Astrocyte (in vitro differentiated cells and primary cell): ENCODE data around the gene CACNG1. TPM values are rescaled to one million over a fixed set of nuclear protein-coding genes. Genes with fewer than 3 reads are reported as not detected.
"Not testable (repeated sequence)": the region's sequence is repeated elsewhere in the genome, so short reads cannot be mapped to it uniquely, and the experiment has no call there.

Experiments used
- DNase-seq: peaks from one replicate; pipeline ENCODE4 v3.0.0-alpha.2; 2010; ENCODE audit warnings: low read depth
- FAIRE-seq: peaks from 2 replicates; lab custom pipeline; 2011; peaks lifted over from hg19 to GRCh38; lab: Jason Lieb, UNC
- H2AFZ ChIP-seq: 2 replicates; pipeline ENCODE4 v1.6.0; 2012; ENCODE audit warnings: low read depth, low read length, inconsistent platforms
- H3K27ac ChIP-seq: 2 replicates; pipeline ENCODE4 v1.5.1; 2011; ENCODE audit warnings: low read depth, low read length, inconsistent platforms
- H3K27me3 ChIP-seq: 2 replicates; pipeline ENCODE4 v1.6.0; 2011; ENCODE audit warnings: low read length, inconsistent platforms; ENCODE audit not compliant: insufficient read depth
- H3K36me3 ChIP-seq: 2 replicates; pipeline ENCODE4 v1.5.1; 2011; ENCODE audit warnings: low read length, inconsistent platforms; ENCODE audit not compliant: insufficient read depth
- H3K4me1 ChIP-seq: 2 replicates; pipeline ENCODE4 v1.5.1; 2011; ENCODE audit warnings: low read length, inconsistent platforms; ENCODE audit not compliant: insufficient read depth
- H3K4me2 ChIP-seq: 2 replicates; pipeline ENCODE4 v1.6.0; 2012; ENCODE audit warnings: low read length, inconsistent platforms
- H3K4me3 ChIP-seq: 2 replicates; pipeline ENCODE4 v1.5.1; 2011; ENCODE audit warnings: low read depth, mild to moderate bottlenecking, low read length, inconsistent platforms; ENCODE audit not compliant: insufficient read depth
- H3K79me2 ChIP-seq: 2 replicates; pipeline ENCODE4 v1.6.0; 2012; ENCODE audit warnings: mild to moderate bottlenecking, low read length, inconsistent platforms; ENCODE audit not compliant: insufficient read depth
- H3K9ac ChIP-seq: 2 replicates; pipeline ENCODE4 v1.6.0; 2012; ENCODE audit warnings: mild to moderate bottlenecking, low read length, inconsistent platforms
- H3K9me3 ChIP-seq: 2 replicates; pipeline ENCODE4 v1.5.1; 2012; ENCODE audit warnings: low read depth, mild to moderate bottlenecking, low read length, inconsistent platforms; ENCODE audit not compliant: insufficient read depth
- H4K20me1 ChIP-seq: 2 replicates; pipeline ENCODE4 v1.6.0; 2012; ENCODE audit warnings: low read length, inconsistent platforms; ENCODE audit not compliant: insufficient read depth
- H3K27ac Mint-ChIP-seq: one replicate; pipeline ENCODE4 v1.8.0; 2021; ENCODE audit warnings: mild to moderate bottlenecking, mixed read lengths; ENCODE audit not compliant: unreplicated experiment
- H3K27me3 Mint-ChIP-seq: one replicate; pipeline ENCODE4 v1.8.0; 2021; ENCODE audit warnings: low read depth, mixed read lengths; ENCODE audit not compliant: unreplicated experiment
- H3K36me3 Mint-ChIP-seq: one replicate; pipeline ENCODE4 v1.8.0; 2021; ENCODE audit warnings: low read depth, mixed read lengths; ENCODE audit not compliant: unreplicated experiment
- H3K4me1 Mint-ChIP-seq: one replicate; pipeline ENCODE4 v1.8.0; 2021; ENCODE audit warnings: low read depth, mixed read lengths; ENCODE audit not compliant: unreplicated experiment
- H3K4me3 Mint-ChIP-seq: one replicate; pipeline ENCODE4 v1.8.0; 2021; ENCODE audit warnings: mild to moderate bottlenecking, moderate library complexity, mixed read lengths; ENCODE audit not compliant: unreplicated experiment
- H3K9me3 Mint-ChIP-seq: one replicate; pipeline ENCODE4 v1.8.0; 2021; ENCODE audit warnings: mild to moderate bottlenecking, mixed read lengths; ENCODE audit not compliant: unreplicated experiment
- EZH2 ChIP-seq: IDR thresholded peaks from 2 replicates; pipeline ENCODE4 v1.6.1; 2012; ENCODE audit warnings: mild to moderate bottlenecking, low read length, inconsistent platforms; ENCODE audit not compliant: insufficient read depth
- total RNA-seq: library from RNA; stranded (reverse); gene quantifications from 2 replicates; pipeline ENCODE4 v1.2.1, GENCODE V29; 2021
- TF ChIP-seq, protein P1 (sequence below): IDR thresholded peaks from 2 replicates; pipeline ENCODE4 v1.5.1; 2011; ENCODE audit warnings: low read depth, mild to moderate bottlenecking, inconsistent platforms, low read length, moderate library complexity; ENCODE audit not compliant: insufficient read depth

The CACNG1 gene
- total RNA-seq, 1 donor from 2014 or later: not detected

DNA sequence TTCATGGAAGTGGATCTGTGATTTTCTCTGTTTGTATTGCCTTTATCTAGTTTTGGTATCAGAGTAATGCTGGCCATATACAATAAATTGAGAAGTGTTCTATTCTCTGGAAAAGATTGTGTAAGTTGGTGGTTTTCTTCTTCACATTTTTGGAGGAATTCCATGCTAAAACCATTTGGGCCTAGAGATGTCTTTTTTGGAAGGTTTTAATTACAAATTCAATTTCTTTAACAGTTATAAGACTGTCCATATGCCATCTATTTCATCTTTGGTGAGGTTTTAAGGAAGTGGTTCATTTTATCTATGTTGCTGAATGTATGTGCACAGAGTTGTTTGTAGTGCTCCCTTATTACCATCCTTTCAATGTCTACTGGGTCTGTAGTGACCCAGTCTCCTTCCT lies 46.0 kb downstream of the CACNG1 start:
- peaks cover 15% of the 10 kb centered on the region for H4K20me1 ChIP-seq
- no peak overlapping the region for H3K4me2 ChIP-seq
- no peaks in the 10 kb centered on the region for H3K4me1 ChIP-seq
- no peak overlapping the region for H3K9ac ChIP-seq
- Mint-ChIP-seq H3K4me3 (no peak overlapping the region), H3K4me1 (peaks cover 2% of the 10 kb centered on the region), H3K27ac (no peak overlapping the region), H3K36me3 (peaks cover 10% of the 10 kb centered on the region), H3K27me3 (no peaks in the 10 kb centered on the region), H3K9me3 (no peaks in the 10 kb centered on the region)
- FAIRE-seq (no peak), DNase-seq (no peak)
- H3K9me3 ChIP-seq: no peaks in the 10 kb centered on the region
- no peaks in the 10 kb centered on the region for H3K27me3 ChIP-seq
- H3K27ac ChIP-seq: no peak overlapping the region
- TF ChIP-seq, protein P1, sequence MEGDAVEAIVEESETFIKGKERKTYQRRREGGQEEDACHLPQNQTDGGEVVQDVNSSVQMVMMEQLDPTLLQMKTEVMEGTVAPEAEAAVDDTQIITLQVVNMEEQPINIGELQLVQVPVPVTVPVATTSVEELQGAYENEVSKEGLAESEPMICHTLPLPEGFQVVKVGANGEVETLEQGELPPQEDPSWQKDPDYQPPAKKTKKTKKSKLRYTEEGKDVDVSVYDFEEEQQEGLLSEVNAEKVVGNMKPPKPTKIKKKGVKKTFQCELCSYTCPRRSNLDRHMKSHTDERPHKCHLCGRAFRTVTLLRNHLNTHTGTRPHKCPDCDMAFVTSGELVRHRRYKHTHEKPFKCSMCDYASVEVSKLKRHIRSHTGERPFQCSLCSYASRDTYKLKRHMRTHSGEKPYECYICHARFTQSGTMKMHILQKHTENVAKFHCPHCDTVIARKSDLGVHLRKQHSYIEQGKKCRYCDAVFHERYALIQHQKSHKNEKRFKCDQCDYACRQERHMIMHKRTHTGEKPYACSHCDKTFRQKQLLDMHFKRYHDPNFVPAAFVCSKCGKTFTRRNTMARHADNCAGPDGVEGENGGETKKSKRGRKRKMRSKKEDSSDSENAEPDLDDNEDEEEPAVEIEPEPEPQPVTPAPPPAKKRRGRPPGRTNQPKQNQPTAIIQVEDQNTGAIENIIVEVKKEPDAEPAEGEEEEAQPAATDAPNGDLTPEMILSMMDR: no peak
- TF ChIP-seq EZH2: no peak
- H3K79me2 ChIP-seq: peaks cover 15% of the 10 kb centered on the region
- no peak overlapping the region for H2AFZ ChIP-seq
- H3K36me3 ChIP-seq: peaks cover 4% of the 10 kb centered on the region
- no peak overlapping the region for H3K4me3 ChIP-seq

DNA sequence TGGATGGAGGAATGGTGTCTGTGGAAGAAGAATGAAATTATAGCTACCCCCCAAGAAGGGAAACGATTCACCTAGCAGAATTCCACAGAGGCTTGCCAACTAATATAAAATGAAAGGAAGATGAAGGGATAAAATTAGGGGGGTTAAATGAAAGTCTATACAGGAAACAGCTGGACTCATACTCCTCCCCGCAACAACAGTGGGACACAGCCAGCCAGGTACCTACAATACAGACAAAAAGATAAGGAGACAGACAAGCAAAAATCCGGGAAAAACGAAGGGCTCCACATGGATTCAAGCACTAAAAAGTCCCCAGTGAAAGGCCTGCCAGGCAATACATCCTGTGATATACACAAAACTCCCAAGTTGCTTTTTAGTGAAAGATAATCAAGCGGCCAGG lies 47.9 kb downstream of the CACNG1 start:
- TF ChIP-seq EZH2: no peak
- TF ChIP-seq, protein P1: no peak
- H3K36me3 ChIP-seq: no peaks in the 10 kb centered on the region
- H3K79me2 ChIP-seq: peaks cover 17% of the 10 kb centered on the region

DNA sequence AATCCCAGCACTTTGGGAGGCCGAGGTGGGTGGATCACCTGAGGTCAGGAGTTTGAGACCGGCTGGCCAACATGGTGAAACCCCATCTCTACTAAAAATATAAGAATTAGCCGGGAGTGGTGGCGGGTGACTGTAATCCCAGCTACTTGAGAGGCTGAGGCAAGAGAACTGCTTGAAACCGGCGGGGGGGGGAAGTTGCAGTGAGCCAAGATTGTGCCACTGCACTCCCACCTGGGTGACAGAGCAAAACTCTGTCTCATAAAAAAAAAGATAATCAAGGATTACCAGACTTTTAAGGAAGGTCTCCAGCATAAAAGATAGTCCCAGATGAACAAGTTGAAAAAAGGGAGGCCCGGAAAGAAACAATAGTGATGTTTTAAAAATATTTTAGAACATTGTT lies 48.4 kb downstream of the CACNG1 start:
- H3K79me2 ChIP-seq: peaks cover 21% of the 10 kb centered on the region
- H3K27me3 Mint-ChIP-seq, H3K9ac ChIP-seq, H3K4me3 ChIP-seq, H2AFZ ChIP-seq, H3K4me1 ChIP-seq, H3K36me3 Mint-ChIP-seq, DNase-seq, H3K36me3 ChIP-seq, H3K27ac Mint-ChIP-seq, H3K27me3 ChIP-seq, H3K4me2 ChIP-seq, H3K4me3 Mint-ChIP-seq, H3K9me3 ChIP-seq, FAIRE-seq, H3K27ac ChIP-seq, H3K9me3 Mint-ChIP-seq: not testable (repeated sequence)
- peaks cover 12% of the 10 kb centered on the region for H4K20me1 ChIP-seq
- H3K4me1 Mint-ChIP-seq: peaks cover 13% of the 10 kb centered on the region

More for the DNA sequence above, 47.9 kb downstream of the CACNG1 start:
- H3K27me3 ChIP-seq: no peaks in the 10 kb centered on the region
- Mint-ChIP-seq H3K36me3 (peaks cover 10% of the 10 kb centered on the region), H3K27me3 (no peaks in the 10 kb centered on the region), H3K9me3 (no peaks in the 10 kb centered on the region), H3K27ac (no peak overlapping the region), H3K4me3 (no peak overlapping the region), H3K4me1 (peaks cover 13% of the 10 kb centered on the region)
- no peak for FAIRE-seq
- H3K9me3 ChIP-seq: no peaks in the 10 kb centered on the region
- peaks cover 6% of the 10 kb centered on the region for H3K4me1 ChIP-seq
- no peak overlapping the region for H3K4me2 ChIP-seq
- H3K9ac ChIP-seq: no peak overlapping the region
- H2AFZ ChIP-seq: no peak overlapping the region
- peaks cover 12% of the 10 kb centered on the region for H4K20me1 ChIP-seq
- H3K27ac ChIP-seq: no peak overlapping the region
- DNase-seq: no peak
- no peak overlapping the region for H3K4me3 ChIP-seq
